GM23248 (cell line): ENCODE results near the gene CGB3.

ENCODE experiments used
- EZH2 ChIP-seq: fragments of 200-600 bp; sonication (generic); IDR thresholded peaks from 2 replicates; pipeline ENCODE4 v1.6.1; 2018; ENCODE audit warnings: antibody characterized with exemption, mild to moderate bottlenecking; ENCODE audit not compliant: insufficient read depth, poor library complexity, severe bottlenecking
- EZH2phosphoT487 ChIP-seq: fragments of 200-600 bp; sonication (generic); IDR thresholded peaks from 2 replicates; pipeline ENCODE4 v1.6.1; 2018; ENCODE audit warnings: antibody characterized with exemption, moderate library complexity, mild to moderate bottlenecking, low read depth; ENCODE audit not compliant: insufficient read depth

GRCh38 chr19:49042177-49042576, 18.0 kb upstream of the CGB3 start:
- TF ChIP-seq EZH2 (no peak), EZH2phosphoT487 (no peak)
